ENCODE results near the gene SLC12A6. TPM values are rescaled to one million over a fixed set of nuclear protein-coding genes. Genes with fewer than 3 reads are reported as not detected.
A peak's percentile ranks its signal among the peaks of the same experiment; 100 is the strongest.

SLC12A6 gene
- total and polyA plus RNA-seq, 2 of the 13 experiments (the other 11 are each of a cell fraction or from before 2014, with no cell fraction given), result 15.2 to 30.1 TPM

- TF ChIP-seq REST (IDR thresholded peaks at IDR 0.05; ENCODE audit: borderline replicate concordance in 1 of 2, low read depth in 1 of 2, low read length in 2 of 2) (no peak), SOX5 (CRISPR knock-in tag; IDR thresholded peaks at IDR 0.05; ENCODE audit: borderline replicate concordance) (no peak), ZNF407 (CRISPR knock-in tag; IDR thresholded peaks at IDR 0.05; ENCODE audit: not compliant biosample characterization) (no peak), ZNF83 (CRISPR knock-in tag; IDR thresholded peaks at IDR 0.05; ENCODE audit: borderline replicate concordance) (no peak), ZNF275 (CRISPR knock-in tag; IDR thresholded peaks at IDR 0.05; ENCODE audit: borderline replicate concordance) (peak; percentile 68; the same call in 1 of the 2 replicates), ZNF749 (CRISPR knock-in tag; IDR thresholded peaks at IDR 0.05; ENCODE audit: borderline replicate concordance) (peak; percentile 80; the same call in 1 of the 2 replicates), NCOR1 (IDR thresholded peaks at IDR 0.05; ENCODE audit: borderline replicate concordance, low read length) (no peak), SRY (CRISPR knock-in tag; IDR thresholded peaks at IDR 0.05) (0 out of 2 replicates have a peak, but pooled peaks have one; percentile 31), NPAS2 (CRISPR knock-in tag; IDR thresholded peaks at IDR 0.05; ENCODE audit: borderline replicate concordance) (no peak), ATRX (CRISPR knock-in tag; IDR thresholded peaks at IDR 0.05; ENCODE audit: borderline replicate concordance) (no peak), ZNF362 (CRISPR knock-in tag; IDR thresholded peaks at IDR 0.05; ENCODE audit: borderline replicate concordance) (no peak; the same call in 1 of the 2 replicates), ZMYM2 (CRISPR knock-in tag; IDR thresholded peaks at IDR 0.05) (no peak), ZSCAN22 (CRISPR knock-in tag; IDR thresholded peaks at IDR 0.05) (no peak)
Measured at GRCh38 chr15:34209421-34210282, 127.9 kb downstream of the SLC12A6 start, which contains the start of gene KATNBL1 (continued).

Data from HepG2 (cell line).